Measurements from ENCODE around the gene SIM1.
A peak's percentile ranks its signal among the peaks of the same experiment; 100 is the strongest.
"Not testable (repeated sequence)": the region's sequence is repeated elsewhere in the genome, so short reads cannot be mapped to it uniquely, and the experiment has no call there.

Gene SIM1

GRCh38 chr6:100372326-100373091 is 92.2 kb downstream of the SIM1 start:
- peak overlapping the region; percentile 27 for H3K4me3 ChIP-seq (ENCODE audit: low read depth, low read length)
- DNase-seq (ENCODE audit: low read depth): peak; percentile 68
- TF ChIP-seq MAX (IDR thresholded peaks at IDR 0.05; ENCODE audit: low read depth, low read length) (peak; percentile 5; the same call in 1 of the 2 replicates), POLR2A (IDR thresholded peaks at IDR 0.05; ENCODE audit: extremely low read depth, insufficient read length) (no peak)

- TF ChIP-seq CTCF (IDR thresholded peaks at IDR 0.05; ENCODE audit: low read depth, low read length): no peak
- no peak for TF ChIP-seq MYC (IDR thresholded peaks at IDR 0.05; ENCODE audit: low read depth, low read length)
- TF ChIP-seq POLR2A (IDR thresholded peaks at IDR 0.05; ENCODE audit: extremely low read depth, insufficient read length): no peak
- TF ChIP-seq MAX (IDR thresholded peaks at IDR 0.05; ENCODE audit: low read depth, low read length): no peak
- H3K4me3 ChIP-seq (ENCODE audit: low read depth, low read length): no peak overlapping the region
- DNase-seq (ENCODE audit: low read depth): no peak
Measured at GRCh38 chr6:100371591-100371990, 93.1 kb downstream of the SIM1 start.

- H3K4me3 ChIP-seq (ENCODE audit: low read depth, low read length): no peak overlapping the region
- DNase-seq (ENCODE audit: low read depth): peak; percentile 32
- TF ChIP-seq MAX (IDR thresholded peaks at IDR 0.05; ENCODE audit: low read depth, low read length) (no peak), MYC (IDR thresholded peaks at IDR 0.05; ENCODE audit: low read depth, low read length) (no peak), POLR2A (IDR thresholded peaks at IDR 0.05; ENCODE audit: extremely low read depth, insufficient read length) (no peak), CTCF (IDR thresholded peaks at IDR 0.05; ENCODE audit: low read depth, low read length) (no peak)
Measured at GRCh38 chr6:100370265-100370664, 94.5 kb downstream of the SIM1 start.

GRCh38 chr6:100366419-100366818 is 98.3 kb downstream of the SIM1 start:
- no peak overlapping the region for H3K4me3 ChIP-seq (ENCODE audit: low read depth, low read length)
- DNase-seq (ENCODE audit: low read depth): peak; percentile 69
- TF ChIP-seq MAX (IDR thresholded peaks at IDR 0.05; ENCODE audit: low read depth, low read length) (0 out of 2 replicates have a peak, but pooled peaks have one; percentile 35), MYC (IDR thresholded peaks at IDR 0.05; ENCODE audit: low read depth, low read length) (peak; percentile 48; the same call in 1 of the 2 replicates), POLR2A (IDR thresholded peaks at IDR 0.05; ENCODE audit: extremely low read depth, insufficient read length) (no peak)

- TF ChIP-seq MYC (IDR thresholded peaks at IDR 0.05; ENCODE audit: low read depth, low read length) (no peak), POLR2A (IDR thresholded peaks at IDR 0.05; ENCODE audit: extremely low read depth, insufficient read length) (no peak), MAX (IDR thresholded peaks at IDR 0.05; ENCODE audit: low read depth, low read length) (no peak)
- H3K4me3 ChIP-seq (ENCODE audit: low read depth, low read length): no peak overlapping the region
- DNase-seq (ENCODE audit: low read depth): no peak
Measured at GRCh38 chr6:100363651-100364050, 101.1 kb downstream of the SIM1 start.

GRCh38 chr6:100354736-100355641 is 109.7 kb downstream of the SIM1 start:
- not testable (repeated sequence) for DNase-seq (ENCODE audit: low read depth)

GRCh38 chr6:100353276-100354015 is 111.3 kb downstream of the SIM1 start:
- no peak for TF ChIP-seq CTCF (IDR thresholded peaks at IDR 0.05; ENCODE audit: low read depth, low read length)
- no peak for TF ChIP-seq MAX (IDR thresholded peaks at IDR 0.05; ENCODE audit: low read depth, low read length)
- TF ChIP-seq POLR2A (IDR thresholded peaks at IDR 0.05; ENCODE audit: extremely low read depth, insufficient read length): no peak
- TF ChIP-seq MYC (IDR thresholded peaks at IDR 0.05; ENCODE audit: low read depth, low read length): no peak
- DNase-seq (ENCODE audit: low read depth): peak; percentile 33

More at GRCh38 chr6:100354736-100355641, 109.7 kb downstream of the SIM1 start:
- H3K4me3 ChIP-seq (ENCODE audit: low read depth, low read length): not testable (repeated sequence)

More at GRCh38 chr6:100353276-100354015, 111.3 kb downstream of the SIM1 start:
- H3K4me3 ChIP-seq (ENCODE audit: low read depth, low read length): no peak overlapping the region
